Activated CD4-positive, alpha-beta T cell treated with anti-CD3 and anti-CD28 coated beads, Interleukin-2, amount 50 U/mL, for 48 hours (primary cell): ENCODE results near the gene NRG4.
"Not testable (repeated sequence)": the region's sequence is repeated elsewhere in the genome, so short reads cannot be mapped to it uniquely, and the experiment has no call there.

Source experiments
- DNase-seq, 2 experiments: peaks; one replicate each; pipeline ENCODE4 v3.0.0-alpha.2; 2020

The NRG4 gene

GRCh38 chr15:76011627-76012551 is at the start of gene NRG4:
TSS of gene NRG4 (minus strand) at chr15:76012424. CDS start at chr15:76011230, 1,194 bp downstream.
- DNase-seq, result no peak

GRCh38 chr15:76061700-76062099 is 49.5 kb upstream of the NRG4 start:
- DNase-seq, result no peak

GRCh38 chr15:76060118-76060989 is 48.1 kb upstream of the NRG4 start:
- peak; percentile 40 to 56 for DNase-seq

GRCh38 chr15:76059320-76060117 is 47.3 kb upstream of the NRG4 start, which contains the start of gene TMEM266:
TSS of gene TMEM266 (plus strand) at chr15:76059985. CDS start at chr15:76134264, 74,279 bp downstream.
- DNase-seq, result peak; percentile 18 to 30

- DNase-seq, result peak; percentile 20 to 43
Observed at GRCh38 chr15:76058714-76059319, 46.6 kb upstream of the NRG4 start.

- peak; percentile 36 to 50 for DNase-seq
Observed at GRCh38 chr15:76057332-76058000, 45.2 kb upstream of the NRG4 start.

GRCh38 chr15:76056931-76057330 is 44.7 kb upstream of the NRG4 start:
- no peak for DNase-seq

GRCh38 chr15:76054201-76054600 is 42.0 kb upstream of the NRG4 start:
- not testable (repeated sequence) for DNase-seq

- no peak for DNase-seq
Observed at GRCh38 chr15:76038512-76038911, 26.3 kb upstream of the NRG4 start.

GRCh38 chr15:76035593-76035992 is 23.4 kb upstream of the NRG4 start:
- no peak for DNase-seq

- DNase-seq, result no peak
Observed at GRCh38 chr15:76034111-76034510, 21.9 kb upstream of the NRG4 start.

- DNase-seq, result no peak
Observed at GRCh38 chr15:76033438-76033837, 21.2 kb upstream of the NRG4 start.

- DNase-seq, result no peak
Observed at GRCh38 chr15:76032046-76032445, 19.8 kb upstream of the NRG4 start.

GRCh38 chr15:76024021-76024768 is 12.0 kb upstream of the NRG4 start:
- no peak for DNase-seq

- DNase-seq, result not testable (repeated sequence)
Observed at GRCh38 chr15:76013470-76013869, 1.2 kb upstream of the NRG4 start.

GRCh38 chr15:76010613-76011012 is 1.6 kb downstream of the NRG4 start:
- no peak for DNase-seq

- no peak for DNase-seq
Observed at GRCh38 chr15:76006136-76006778, 6.0 kb downstream of the NRG4 start.

GRCh38 chr15:76003364-76003763 is 8.9 kb downstream of the NRG4 start:
- DNase-seq, result no peak

GRCh38 chr15:75995611-75996010 is 16.6 kb downstream of the NRG4 start:
- DNase-seq, result no peak

GRCh38 chr15:75994220-75994619 is 18.0 kb downstream of the NRG4 start:
- DNase-seq, result no peak
